GM04504 (cell line): ENCODE results near the gene PRR3.

Experiments
- DNase-seq: peaks from one replicate; pipeline ENCODE4 v3.0.0-alpha.2; 2012; ENCODE audit warnings: low read depth

PRR3 gene

GRCh38 chr6:30537931-30538330 is 19.2 kb upstream of the PRR3 start:
- DNase-seq = no peak

DNA sequence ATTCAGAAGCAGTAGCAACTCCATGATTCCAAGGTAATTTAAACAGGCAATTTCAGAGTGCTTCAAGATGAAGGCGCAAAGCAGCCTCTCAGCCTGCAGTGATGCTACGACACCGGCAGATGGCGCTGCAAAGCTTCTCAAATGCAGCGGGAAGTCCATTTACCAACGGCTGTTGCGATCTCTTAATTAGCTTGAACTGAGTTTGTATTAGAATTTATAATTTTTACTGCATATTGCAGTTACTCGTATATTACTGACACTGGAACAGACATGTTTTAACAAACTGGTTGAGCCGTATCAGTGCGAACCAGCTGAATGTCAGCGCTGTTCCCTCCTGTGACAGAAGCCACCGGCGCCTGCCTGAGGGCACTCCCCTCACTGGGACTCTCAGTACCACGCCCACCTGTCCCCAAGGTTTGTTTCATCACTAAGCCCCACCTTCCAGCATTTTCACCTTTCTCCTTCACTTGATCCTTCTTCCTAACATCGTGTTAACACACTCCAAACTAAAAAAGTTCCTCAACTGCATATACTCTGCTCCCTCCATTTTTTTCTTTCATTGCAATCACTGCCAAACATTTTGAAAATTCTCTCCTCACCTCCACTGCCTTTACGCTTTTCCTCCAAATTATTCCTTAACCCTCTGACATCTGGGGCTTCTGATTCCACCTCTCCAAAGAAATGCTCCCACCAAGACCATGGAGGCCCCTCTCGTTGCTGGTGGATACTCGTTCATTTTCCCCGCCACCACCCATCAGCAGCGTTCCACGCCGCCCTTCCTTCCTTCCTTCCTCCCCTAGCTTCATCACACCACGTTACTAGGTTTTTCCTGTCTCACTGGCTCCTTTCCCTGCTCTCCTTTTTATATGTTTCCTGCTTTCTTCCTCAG is 15.3 kb upstream of the PRR3 start:
- DNase-seq = peak; percentile 47

DNA sequence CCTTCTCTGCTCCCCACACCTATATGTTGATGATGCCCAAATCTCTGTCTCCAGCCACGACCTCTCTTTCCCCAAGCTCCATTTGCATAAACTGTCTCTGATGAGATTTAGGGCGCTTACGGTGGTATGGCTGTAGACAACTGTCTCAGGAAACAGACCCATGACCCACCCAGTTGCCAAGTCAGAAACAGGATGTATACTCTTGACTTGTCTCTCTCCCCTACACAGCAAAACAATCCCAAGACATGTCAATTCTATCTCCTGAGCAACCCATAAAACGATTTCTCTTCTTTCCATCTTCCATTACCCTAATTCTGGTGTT is 14.7 kb upstream of the PRR3 start:
- no peak for DNase-seq

DNA sequence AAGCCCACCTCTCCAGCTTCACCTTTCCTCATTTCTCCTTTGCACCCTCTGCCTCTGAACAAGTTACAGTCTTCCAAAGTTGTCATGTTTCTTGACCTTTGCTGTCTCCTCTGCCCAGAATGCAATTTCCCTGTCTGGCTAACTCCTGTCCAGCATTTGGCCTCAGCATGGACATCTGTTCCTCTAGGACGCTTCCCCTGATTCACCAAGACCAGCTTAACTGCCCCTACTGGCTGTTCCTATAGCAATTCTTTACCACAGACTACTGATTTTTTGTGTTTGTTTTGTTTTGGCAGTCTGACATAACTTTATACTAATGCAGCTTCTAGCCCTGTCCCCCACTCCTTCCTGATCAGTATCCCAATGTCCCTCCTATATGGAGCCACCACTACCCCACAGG is 14.2 kb upstream of the PRR3 start:
- no peak for DNase-seq

DNA sequence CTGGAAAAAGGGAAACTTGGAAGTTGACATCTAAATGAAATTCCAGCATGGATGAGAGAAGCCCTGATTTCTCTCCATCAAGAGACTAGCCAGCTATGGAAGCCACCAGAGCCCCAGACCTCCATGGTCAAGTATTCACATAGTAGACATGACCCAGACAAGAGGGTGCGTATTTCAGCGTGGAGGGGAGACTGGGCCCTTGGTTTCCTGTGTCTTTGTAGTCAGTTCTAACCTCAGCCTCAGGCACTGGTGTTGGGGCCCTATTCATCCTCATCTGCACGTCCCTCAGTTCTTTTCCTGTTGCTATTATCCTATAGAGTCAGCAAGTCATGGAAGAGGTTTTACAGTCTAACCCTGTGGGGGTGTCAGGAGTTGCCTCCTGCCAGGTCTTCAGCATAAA is 13.3 kb upstream of the PRR3 start:
- DNase-seq = no peak

- DNase-seq = peak; percentile 54
Observed at GRCh38 chr6:30544666-30545272, 12.3 kb upstream of the PRR3 start.

GRCh38 chr6:30547454-30547853 is 9.6 kb upstream of the PRR3 start:
- DNase-seq = no peak

- no peak for DNase-seq
Observed at GRCh38 chr6:30548375-30548774, 8.7 kb upstream of the PRR3 start.

DNA sequence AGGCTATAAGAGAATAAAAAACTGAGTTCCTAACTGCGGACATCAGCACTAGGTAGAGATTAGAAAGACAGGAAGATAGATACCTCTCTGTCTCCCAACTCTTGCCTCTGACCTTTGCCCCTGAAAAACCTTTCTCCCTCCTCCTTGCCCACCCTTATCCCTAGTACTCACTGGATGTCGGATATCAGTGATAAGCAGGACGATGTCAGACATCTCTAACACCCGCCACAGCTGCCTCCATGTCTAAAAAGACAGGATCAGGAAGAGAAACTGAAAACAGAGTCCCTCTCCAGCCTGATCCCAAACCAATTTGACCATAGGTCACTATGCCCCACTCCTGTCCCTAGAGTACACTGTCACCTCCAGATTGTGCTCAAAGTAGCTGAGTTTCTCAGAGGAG is 2.7 kb upstream of the PRR3 start:
- DNase-seq = no peak

- no peak for DNase-seq
Observed at GRCh38 chr6:30554962-30555815, 1.9 kb upstream of the PRR3 start.

- DNase-seq = no peak
Observed at GRCh38 chr6:30555816-30556065, 1.4 kb upstream of the PRR3 start.

- DNase-seq = peak; percentile 65
Observed at GRCh38 chr6:30556066-30556905, 809 bp upstream of the PRR3 start, which contains the start of gene GNL1. GNL1 (minus strand) TSS chr6:30556489; CDS start chr6:30556203, 286 bp downstream.

DNA sequence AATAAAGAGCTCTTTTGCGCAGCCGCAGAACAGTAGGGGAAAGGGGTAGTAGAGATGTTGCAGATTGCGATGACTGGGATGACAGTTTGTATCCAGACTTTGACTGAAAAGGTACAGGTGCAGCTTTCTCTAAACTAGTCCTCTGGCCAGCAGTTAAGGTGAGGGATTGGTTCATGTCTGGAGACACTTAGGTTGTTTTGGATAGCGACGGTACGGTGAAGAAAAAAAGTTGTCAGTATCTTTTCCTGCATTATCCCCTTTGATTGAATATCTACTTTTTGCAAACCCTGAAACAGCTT is 537 bp downstream of the PRR3 start:
- no peak for DNase-seq

- no peak for DNase-seq
Observed at GRCh38 chr6:30560930-30561329, 3.8 kb downstream of the PRR3 start.

- DNase-seq = no peak
Observed at GRCh38 chr6:30562470-30563425, 5.7 kb downstream of the PRR3 start.

- no peak for DNase-seq
Observed at GRCh38 chr6:30564114-30564513, 7.0 kb downstream of the PRR3 start.

- no peak for DNase-seq
Observed at GRCh38 chr6:30565772-30566171, 8.7 kb downstream of the PRR3 start.

GRCh38 chr6:30568245-30568644 is 11.2 kb downstream of the PRR3 start:
- DNase-seq = no peak

DNA sequence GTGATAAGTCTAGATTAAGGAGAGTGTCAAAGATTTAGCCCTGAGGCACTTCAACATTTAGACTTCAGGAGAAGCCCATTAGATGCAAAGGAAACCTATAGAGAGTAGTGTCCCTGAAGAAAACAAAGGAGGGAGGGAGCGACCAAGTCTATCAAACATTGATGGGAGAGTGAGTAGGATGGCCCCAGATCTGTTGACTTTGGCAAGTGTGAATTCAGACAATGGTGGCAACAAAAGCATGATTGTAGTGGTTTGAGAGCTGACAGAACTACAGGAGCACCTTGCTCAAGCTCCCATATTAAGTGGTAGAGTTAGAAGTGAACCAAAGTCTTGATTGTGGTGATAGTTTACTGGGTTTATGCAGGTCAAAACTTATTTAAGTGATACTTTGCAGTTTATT is 13.2 kb downstream of the PRR3 start:
- no peak for DNase-seq

DNA sequence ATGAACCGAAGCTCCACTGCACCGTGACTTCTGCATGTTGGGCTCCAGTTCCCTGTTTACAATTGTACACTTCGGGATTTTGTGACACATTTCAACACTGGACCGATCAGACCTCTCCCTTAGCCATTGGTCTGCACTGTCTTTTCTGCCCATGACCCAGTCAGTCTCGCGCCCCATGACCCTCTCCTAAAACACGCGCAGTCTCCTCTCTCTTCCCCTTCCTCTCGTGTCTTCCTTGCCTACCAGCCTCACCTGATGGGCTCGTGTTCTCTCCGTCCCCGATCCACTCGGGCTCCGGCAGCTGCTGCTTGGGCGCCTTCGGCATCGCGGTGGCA is 13.6 kb downstream of the PRR3 start:
- DNase-seq = no peak

DNA sequence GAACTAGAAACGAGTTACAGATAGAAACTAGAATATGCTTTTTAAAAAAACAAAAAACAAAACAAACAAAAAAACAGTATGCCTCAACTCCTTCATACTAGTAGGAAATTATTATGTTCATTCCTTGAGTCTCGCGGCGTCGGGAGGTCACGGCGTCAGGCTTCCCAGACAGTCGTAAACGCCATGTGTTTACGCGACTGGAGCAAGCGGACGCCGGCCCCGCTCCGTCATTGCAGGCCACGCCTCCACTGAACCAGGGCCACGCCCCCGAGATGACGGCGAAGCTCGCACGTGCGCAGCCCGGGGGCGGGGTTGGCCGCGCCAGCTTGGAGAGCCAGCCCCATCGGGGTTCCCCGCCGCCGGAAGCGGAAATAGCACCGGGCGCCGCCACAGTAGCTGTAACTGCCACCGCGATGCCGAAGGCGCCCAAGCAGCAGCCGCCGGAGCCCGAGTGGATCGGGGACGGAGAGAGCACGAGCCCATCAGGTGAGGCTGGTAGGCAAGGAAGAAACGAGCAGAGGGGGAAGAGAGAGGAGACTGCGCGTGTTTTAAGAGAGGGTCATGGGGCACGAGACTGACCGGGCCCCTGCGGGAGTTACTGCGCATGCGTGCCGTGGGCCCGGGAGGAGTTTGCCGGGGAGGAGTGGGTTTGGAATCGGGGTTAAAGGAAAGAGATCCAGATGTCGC is 14.1 kb downstream of the PRR3 start, which contains the start of gene ABCF1:
Gene ABCF1 (plus strand): TSS at position 368 of the 687 bp plus-strand sequence. CDS start 46 bp downstream, at position 414.
- peak; percentile 94 for DNase-seq
